Nephron (organoid): ENCODE results near the gene SLC29A2.
"Not testable (repeated sequence)": the region's sequence is repeated elsewhere in the genome, so short reads cannot be mapped to it uniquely, and the experiment has no call there.

Source experiments
- H3K27ac Mint-ChIP-seq, 3 experiments: 2 replicates each; pipeline ENCODE4 v1.8.0; 2020; ENCODE audit warnings: mixed read lengths in 3 of 3, mild to moderate bottlenecking in 2 of 3, moderate library complexity in 1 of 3
- H3K27me3 Mint-ChIP-seq: 2 replicates; pipeline ENCODE4 v1.8.0; 2021; ENCODE audit warnings: low read depth, mild to moderate bottlenecking, moderate library complexity, mixed read lengths
- H3K36me3 Mint-ChIP-seq: 2 replicates; pipeline ENCODE4 v1.8.0; 2020; ENCODE audit warnings: low read depth, mixed read lengths
- H3K4me1 Mint-ChIP-seq: 2 replicates; pipeline ENCODE4 v1.8.0; 2020; ENCODE audit warnings: mixed read lengths
- H3K4me3 Mint-ChIP-seq, 3 experiments: 2 replicates each; pipeline ENCODE4 v1.8.0; 2020; ENCODE audit warnings: mild to moderate bottlenecking in 3 of 3, mixed read lengths in 3 of 3, moderate library complexity in 2 of 3
- H3K9me3 Mint-ChIP-seq: 2 replicates; pipeline ENCODE4 v1.8.0; 2020; ENCODE audit warnings: mixed read lengths
- TF ChIP-seq, protein P1 (sequence below), 3 experiments: fragments of 200-600 bp; sonication (generic); IDR thresholded peaks; one replicate each; pipeline ENCODE4 v1.5.0; 2021; ENCODE audit warnings: antibody characterized with exemption in 3 of 3; ENCODE audit not compliant: unreplicated experiment in 3 of 3

The SLC29A2 gene

DNA sequence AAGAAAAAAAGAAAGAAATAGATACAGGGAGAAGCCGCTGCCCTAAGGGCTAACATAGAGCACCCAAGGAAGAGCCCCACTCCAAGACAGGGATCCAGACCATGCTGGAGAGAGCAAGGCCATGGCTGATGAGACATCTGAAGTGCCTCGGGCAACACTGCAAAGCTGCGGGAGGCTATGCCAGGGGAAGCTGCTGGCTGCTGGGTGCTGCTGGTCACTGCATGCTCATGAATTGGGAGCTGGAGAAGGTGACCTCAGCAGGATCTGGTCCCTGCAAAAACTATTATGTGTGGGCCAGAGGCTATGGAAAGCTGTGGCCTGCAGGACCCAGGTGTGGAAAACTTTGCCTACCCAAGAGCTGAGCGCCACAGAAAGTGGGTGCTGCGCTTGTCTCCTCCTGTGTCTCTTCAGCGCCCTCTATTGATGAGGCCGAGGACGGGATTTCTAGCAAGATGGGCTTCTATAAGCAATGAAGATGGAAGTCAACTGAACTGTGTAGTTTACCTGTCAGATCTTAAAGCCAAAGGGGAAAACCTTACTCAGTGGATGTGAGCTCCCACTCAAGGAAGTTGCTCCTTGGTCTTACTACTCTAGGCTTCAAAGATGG is 17.3 kb upstream of the SLC29A2 start:
- Mint-ChIP-seq H3K4me3 (no peak overlapping the region), H3K27me3 (peaks cover 31% of the 10 kb centered on the region), H3K4me1 (peaks cover 7% of the 10 kb centered on the region), H3K27ac (no peak overlapping the region), H3K9me3 (peaks cover under 1% of the 10 kb centered on the region), H3K36me3 (no peaks in the 10 kb centered on the region)
- TF ChIP-seq, protein P1, sequence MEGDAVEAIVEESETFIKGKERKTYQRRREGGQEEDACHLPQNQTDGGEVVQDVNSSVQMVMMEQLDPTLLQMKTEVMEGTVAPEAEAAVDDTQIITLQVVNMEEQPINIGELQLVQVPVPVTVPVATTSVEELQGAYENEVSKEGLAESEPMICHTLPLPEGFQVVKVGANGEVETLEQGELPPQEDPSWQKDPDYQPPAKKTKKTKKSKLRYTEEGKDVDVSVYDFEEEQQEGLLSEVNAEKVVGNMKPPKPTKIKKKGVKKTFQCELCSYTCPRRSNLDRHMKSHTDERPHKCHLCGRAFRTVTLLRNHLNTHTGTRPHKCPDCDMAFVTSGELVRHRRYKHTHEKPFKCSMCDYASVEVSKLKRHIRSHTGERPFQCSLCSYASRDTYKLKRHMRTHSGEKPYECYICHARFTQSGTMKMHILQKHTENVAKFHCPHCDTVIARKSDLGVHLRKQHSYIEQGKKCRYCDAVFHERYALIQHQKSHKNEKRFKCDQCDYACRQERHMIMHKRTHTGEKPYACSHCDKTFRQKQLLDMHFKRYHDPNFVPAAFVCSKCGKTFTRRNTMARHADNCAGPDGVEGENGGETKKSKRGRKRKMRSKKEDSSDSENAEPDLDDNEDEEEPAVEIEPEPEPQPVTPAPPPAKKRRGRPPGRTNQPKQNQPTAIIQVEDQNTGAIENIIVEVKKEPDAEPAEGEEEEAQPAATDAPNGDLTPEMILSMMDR (IDR thresholded peaks at IDR 0.05; ENCODE audit: unreplicated experiment in 3 of 3), result peak; percentile 35 to 60 (median 41)

DNA sequence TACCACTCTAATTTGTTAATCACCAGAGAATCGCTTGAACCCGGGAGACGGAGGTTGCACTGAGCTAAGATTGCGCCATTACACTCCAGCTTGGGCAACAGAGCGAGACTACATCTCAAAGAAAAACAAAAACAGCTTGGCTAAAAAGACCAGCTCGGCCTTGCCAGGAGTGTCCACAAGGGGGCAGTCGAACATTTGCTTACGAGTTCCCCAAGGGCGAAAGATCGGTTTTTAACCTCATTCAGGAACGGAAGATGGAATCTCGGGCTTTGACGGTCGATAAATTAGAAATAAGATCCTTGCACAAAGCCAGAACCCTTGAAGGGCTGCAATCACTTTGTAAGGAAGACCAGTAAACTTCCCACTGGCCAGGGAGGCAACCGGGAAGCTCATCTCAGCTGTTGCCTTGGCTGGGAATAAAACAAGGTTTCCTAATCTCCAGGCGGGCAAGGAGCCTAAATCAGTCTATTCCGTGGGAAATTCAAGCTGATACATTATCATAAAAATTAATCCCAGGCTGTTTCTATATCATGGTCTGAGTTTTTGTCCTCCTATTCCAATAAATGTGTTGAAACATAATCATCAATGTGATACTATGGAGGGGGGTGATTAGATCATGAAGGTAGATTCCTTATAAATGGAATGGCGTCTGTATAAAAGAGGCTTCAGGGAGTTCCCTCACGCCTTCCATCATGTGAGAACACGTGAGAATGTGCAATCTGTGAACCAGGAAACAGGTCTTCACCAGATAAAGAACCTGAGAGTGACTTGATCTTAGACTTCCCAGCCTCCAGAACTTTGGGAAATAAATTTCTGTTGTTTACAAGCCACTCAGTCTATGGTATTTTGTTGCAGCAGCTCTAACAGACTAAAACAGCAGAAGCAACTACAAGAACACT is 14.9 kb upstream of the SLC29A2 start:
- Mint-ChIP-seq H3K27ac (no peak overlapping the region), H3K36me3 (no peaks in the 10 kb centered on the region), H3K4me3 (peak overlapping the region; percentile 5 to 35 (median 21)), H3K9me3 (no peaks in the 10 kb centered on the region), H3K4me1 (peaks cover 7% of the 10 kb centered on the region), H3K27me3 (peaks cover 20% of the 10 kb centered on the region)
- TF ChIP-seq, protein P1 (IDR thresholded peaks at IDR 0.05; ENCODE audit: unreplicated experiment in 3 of 3), result peak; percentile 91 to 94 (median 93)

DNA sequence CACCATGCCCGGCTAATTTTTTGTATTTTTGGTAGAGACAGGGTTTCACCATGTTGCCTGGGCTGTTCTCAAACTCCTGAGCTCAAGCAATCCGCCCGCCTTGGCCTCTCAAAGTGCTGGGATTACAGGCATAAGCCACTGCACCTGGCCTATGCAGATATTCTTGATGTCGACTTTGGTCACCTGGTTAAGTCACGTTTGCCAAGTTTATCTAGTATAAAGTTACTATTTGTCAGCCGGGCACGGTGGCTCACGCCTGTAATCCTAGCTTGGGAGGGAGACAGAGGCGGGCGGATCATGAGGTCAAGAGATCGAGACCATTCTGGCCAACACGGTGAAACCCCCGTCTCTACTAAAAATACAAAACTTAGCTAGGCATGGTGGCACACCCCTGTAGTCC is 12.8 kb upstream of the SLC29A2 start:
- not testable (repeated sequence) for H3K9me3 Mint-ChIP-seq, H3K4me3 Mint-ChIP-seq, H3K36me3 Mint-ChIP-seq, H3K27me3 Mint-ChIP-seq, H3K27ac Mint-ChIP-seq, H3K4me1 Mint-ChIP-seq

DNA sequence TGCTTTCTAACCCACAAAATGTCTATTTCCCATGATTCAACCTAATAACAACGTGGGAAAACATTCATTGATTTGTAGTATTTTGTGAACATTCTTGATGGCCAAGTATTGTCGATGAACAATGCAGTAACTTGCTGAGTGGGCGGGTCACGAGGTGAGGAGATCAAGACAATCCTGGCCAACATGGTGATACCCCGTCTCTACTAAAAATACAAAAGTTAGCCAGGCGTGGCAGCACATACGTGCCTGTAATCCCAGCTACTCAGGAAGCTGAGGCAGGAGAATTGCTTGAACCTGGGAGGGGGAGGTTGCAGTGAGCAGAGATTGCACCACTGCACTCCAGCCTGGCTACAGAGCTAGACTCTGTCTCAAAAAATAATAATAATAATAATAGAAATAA is 8.7 kb upstream of the SLC29A2 start:
- peak overlapping the region in 1 of 3 experiments; percentile 71 for H3K27ac Mint-ChIP-seq
- H3K4me1 Mint-ChIP-seq, H3K4me3 Mint-ChIP-seq, H3K27me3 Mint-ChIP-seq, H3K36me3 Mint-ChIP-seq, H3K9me3 Mint-ChIP-seq: not testable (repeated sequence)

DNA sequence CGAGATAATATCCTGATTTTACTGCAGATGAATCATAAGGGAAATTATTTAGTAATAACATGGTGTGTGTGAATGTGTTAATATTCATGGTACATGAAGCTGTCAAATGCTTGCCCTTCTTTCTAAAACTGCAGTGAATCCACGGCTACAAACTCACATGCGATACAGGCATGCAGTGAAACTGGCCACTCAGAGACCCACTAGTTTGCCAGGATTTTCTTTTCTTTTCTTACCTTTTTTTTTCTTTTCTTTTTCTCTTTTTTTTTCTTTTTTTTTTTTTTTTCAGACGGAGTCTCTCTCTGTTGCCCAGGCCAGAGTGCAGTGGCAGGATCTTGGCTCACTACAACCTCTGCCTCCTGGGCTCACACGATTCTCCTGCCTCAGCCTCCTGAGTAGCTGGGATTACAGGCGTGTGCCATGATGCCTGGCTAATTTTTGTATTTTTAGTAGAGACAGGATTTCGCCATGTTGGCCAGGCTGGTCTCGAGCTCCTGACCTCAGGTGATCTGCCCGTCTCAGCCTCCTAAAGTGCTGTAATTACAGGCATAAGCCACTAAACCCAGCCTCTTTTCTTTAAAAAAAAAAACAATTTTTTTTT is 2.2 kb upstream of the SLC29A2 start:
- Mint-ChIP-seq H3K27me3 (peaks cover 17% of the 10 kb centered on the region), H3K4me1 (peaks cover 16% of the 10 kb centered on the region), H3K27ac (peak overlapping the region in 1 of 3 experiments; percentile 41), H3K4me3 (peak overlapping the region; percentile 48 to 61 (median 57))
- H3K9me3 Mint-ChIP-seq, H3K36me3 Mint-ChIP-seq: not testable (repeated sequence)

DNA sequence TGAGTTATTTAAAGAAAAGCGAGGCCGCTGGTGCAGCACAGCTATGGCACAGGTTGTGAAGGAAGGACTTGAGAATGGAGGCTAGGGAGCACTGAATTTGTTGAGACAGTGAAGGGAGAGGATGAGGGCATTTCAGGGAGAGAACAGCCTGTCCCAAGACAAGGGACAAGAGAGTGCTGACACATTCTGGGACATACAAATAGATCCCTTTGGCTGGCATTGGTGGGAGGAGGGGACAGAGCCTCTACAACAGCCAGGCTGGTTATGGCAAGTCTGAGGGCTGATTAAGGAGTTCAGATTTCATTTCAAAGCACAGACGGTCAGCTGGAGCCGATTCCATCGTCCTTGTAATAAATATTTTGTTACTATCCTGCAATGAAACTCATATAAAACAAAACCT is 1.7 kb upstream of the SLC29A2 start:
- peaks cover 17% of the 10 kb centered on the region for H3K27me3 Mint-ChIP-seq

More for the DNA sequence above, 1.7 kb upstream of the SLC29A2 start:
- Mint-ChIP-seq H3K27ac (peak overlapping the region in 1 of 3 experiments; percentile 41), H3K36me3 (peaks cover 5% of the 10 kb centered on the region), H3K4me1 (peaks cover 16% of the 10 kb centered on the region), H3K9me3 (no peaks in the 10 kb centered on the region), H3K4me3 (peak overlapping the region; percentile 16 to 61 (median 57))
- TF ChIP-seq, protein P1 (IDR thresholded peaks at IDR 0.05; ENCODE audit: unreplicated experiment in 3 of 3), result no peak
